ENCODE measurements around the gene TAX1BP3.

The TAX1BP3 gene

GRCh38 chr17:3697103-3697476 is 28.7 kb upstream of the TAX1BP3 start (continued):
- TF ChIP-seq ZNF248 (tag by site-specific recombination; IDR thresholded peaks at IDR 0.05), result no peak
- TF ChIP-seq ZBTB20 (tag by site-specific recombination; IDR thresholded peaks at IDR 0.05), result no peak
- TF ChIP-seq ZNF341 (tag by site-specific recombination; IDR thresholded peaks at IDR 0.05; ENCODE audit: low read depth), result no peak
- TF ChIP-seq ZNF549 (tag by site-specific recombination; IDR thresholded peaks at IDR 0.05), result no peak
- TF ChIP-seq PRDM10 (tag by site-specific recombination; IDR thresholded peaks at IDR 0.05), result no peak
- no peak for TF ChIP-seq ZNF707 (tag by site-specific recombination; IDR thresholded peaks at IDR 0.05)

- peak; percentile 43 for TF ChIP-seq ZBTB26 (tag by site-specific recombination; optimal IDR thresholded peaks at IDR 0.05)
- no peak for TF ChIP-seq ZBTB21 (tag by site-specific recombination; IDR thresholded peaks at IDR 0.05)
- peak; percentile 93 for TF ChIP-seq REST (tag by site-specific recombination; IDR thresholded peaks at IDR 0.05)
- peak; percentile 71; the same call in 1 of the 2 replicates for TF ChIP-seq ZNF76 (tag by site-specific recombination; IDR thresholded peaks at IDR 0.05; ENCODE audit: borderline replicate concordance, low read depth)
- no peak for TF ChIP-seq MZF1 (tag by site-specific recombination; IDR thresholded peaks at IDR 0.05; ENCODE audit: borderline replicate concordance)
- 0 out of 2 replicates have a peak, but pooled peaks have one; percentile 22 for TF ChIP-seq KLF8 (tag by site-specific recombination; IDR thresholded peaks at IDR 0.05)
- peak; percentile 99 for TF ChIP-seq ZNF335 (tag by site-specific recombination; conservative IDR thresholded peaks at IDR 0.05)
- peak; percentile 17; the same call in 1 of the 2 replicates for TF ChIP-seq ZBTB20 (tag by site-specific recombination; IDR thresholded peaks at IDR 0.05)
- TF ChIP-seq ZNF792 (tag by site-specific recombination; IDR thresholded peaks at IDR 0.05), result no peak
- no peak for TF ChIP-seq ZNF138 (tag by site-specific recombination; IDR thresholded peaks at IDR 0.05; ENCODE audit: borderline replicate concordance)
- peak; percentile 52; the same call in 1 of the 2 replicates for TF ChIP-seq ZBTB8A (tag by site-specific recombination; IDR thresholded peaks at IDR 0.05)
- peak; percentile 55; the same call in 1 of the 2 replicates for TF ChIP-seq ZBTB48 (tag by site-specific recombination; IDR thresholded peaks at IDR 0.05)
- 0 out of 2 replicates have a peak, but pooled peaks have one; percentile 16 for TF ChIP-seq SP7 (tag by site-specific recombination; IDR thresholded peaks at IDR 0.05)
- peak; percentile 49 for TF ChIP-seq PATZ1 (tag by site-specific recombination; IDR thresholded peaks at IDR 0.05)
- TF ChIP-seq ZBTB7A (tag by site-specific recombination; IDR thresholded peaks at IDR 0.05; ENCODE audit: low read depth), result 0 out of 2 replicates have a peak, but pooled peaks have one; percentile 48
- TF ChIP-seq ZNF513 (tag by site-specific recombination; IDR thresholded peaks at IDR 0.05), result peak; percentile 78
- CTCF ChIA-PET, result interaction anchor here (0.9 to 1.1 kb wide), 2 partner anchors 12 to 14 kb away, joined by 3 to 8 read pairs; no protein-coding TSS in a partner anchor
- no peaks in the 10 kb centered on the region; a peak in 1 of 3 replicates for H3K36me3 ChIP-seq (ENCODE audit: control insufficient read depth in 2 of 2, insufficient read depth in 1 of 2, low read length in 2 of 2)
- H3K4me3 ChIP-seq (ENCODE audit: low read depth, low read length), result peak within 1 kb of the TSS; percentile 41
- H3K9me3 ChIP-seq (ENCODE audit: control insufficient read depth, insufficient read depth, low read depth, low read length), result no peaks in the 10 kb centered on the region
- POLR2A ChIA-PET, result interaction anchor here (1.1 to 2.0 kb wide), 2 partner anchors 28 to 60 kb away, joined by 4 read pairs; partner anchors contain the start of genes CTNS, HASPIN and SHPK
- no peaks in the 10 kb centered on the region; the same call in 1 of the 2 replicates for H3K4me1 ChIP-seq (ENCODE audit: control insufficient read depth, insufficient read depth, low read length)
- H3K27ac ChIP-seq (ENCODE audit: extremely low read depth, low read depth, low read length), result no peak within 1 kb of the TSS
These were observed 27.5 kb upstream of the TAX1BP3 start, which contains the start of gene P2RX5 for GRCh38 chr17:3695723-3696411. Gene P2RX5, minus strand, starts transcription at chr17:3696155. Its CDS starts 150 bp downstream, at chr17:3696005.

All from HEK293 (cell line).